HK-2 (cell line): ENCODE data around the gene DNAJC17.

ENCODE experiments used
- DNase-seq: peaks from one replicate; pipeline ENCODE4 v3.0.0-alpha.2; 2018; ENCODE audit not compliant: unreplicated experiment

DNAJC17 gene, protein sequence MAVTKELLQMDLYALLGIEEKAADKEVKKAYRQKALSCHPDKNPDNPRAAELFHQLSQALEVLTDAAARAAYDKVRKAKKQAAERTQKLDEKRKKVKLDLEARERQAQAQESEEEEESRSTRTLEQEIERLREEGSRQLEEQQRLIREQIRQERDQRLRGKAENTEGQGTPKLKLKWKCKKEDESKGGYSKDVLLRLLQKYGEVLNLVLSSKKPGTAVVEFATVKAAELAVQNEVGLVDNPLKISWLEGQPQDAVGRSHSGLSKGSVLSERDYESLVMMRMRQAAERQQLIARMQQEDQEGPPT

GRCh38 chr15:40807028-40807887 is at the start of gene DNAJC17, which contains the start of gene ZFYVE19:
TSS of gene DNAJC17 (minus strand) at chr15:40807473. CDS start at chr15:40807446, 27 bp downstream.
TSS of gene ZFYVE19 (plus strand) at chr15:40807089. CDS start at chr15:40807590, 501 bp downstream.
- peak; percentile 89 for DNase-seq

GRCh38 chr15:40856746-40857145 is 49.5 kb upstream of the DNAJC17 start:
- DNase-seq = no peak

GRCh38 chr15:40855706-40856234 is 48.5 kb upstream of the DNAJC17 start:
- DNase-seq = no peak

GRCh38 chr15:40854161-40854560 is 46.9 kb upstream of the DNAJC17 start:
- DNase-seq = no peak

DNA sequence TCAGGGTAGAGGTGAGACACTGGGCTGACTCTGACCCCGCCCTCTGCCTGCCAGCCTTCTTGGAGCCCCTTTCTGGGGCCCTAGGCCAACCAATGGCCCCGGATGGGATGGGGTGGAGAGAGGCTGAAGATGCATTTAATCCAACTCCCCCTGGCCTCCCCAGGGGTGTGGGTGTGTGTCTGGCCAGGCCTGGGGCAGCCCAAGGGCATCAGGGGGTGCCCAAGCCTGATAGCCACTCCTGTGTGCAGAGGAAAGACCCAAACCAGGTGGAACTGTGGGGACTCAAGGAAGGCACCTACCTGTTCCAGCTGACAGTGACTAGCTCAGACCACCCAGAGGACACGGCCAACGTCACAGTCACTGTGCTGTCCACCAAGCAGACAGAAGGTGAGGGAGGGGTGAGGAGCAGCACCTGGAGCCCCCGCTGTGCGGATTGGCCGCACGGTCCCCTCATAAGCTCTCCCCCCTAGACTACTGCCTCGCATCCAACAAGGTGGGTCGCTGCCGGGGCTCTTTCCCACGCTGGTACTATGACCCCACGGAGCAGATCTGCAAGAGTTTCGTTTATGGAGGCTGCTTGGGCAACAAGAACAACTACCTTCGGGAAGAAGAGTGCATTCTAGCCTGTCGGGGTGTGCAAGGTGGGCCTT is 46.1 kb upstream of the DNAJC17 start:
- DNase-seq = no peak

DNA sequence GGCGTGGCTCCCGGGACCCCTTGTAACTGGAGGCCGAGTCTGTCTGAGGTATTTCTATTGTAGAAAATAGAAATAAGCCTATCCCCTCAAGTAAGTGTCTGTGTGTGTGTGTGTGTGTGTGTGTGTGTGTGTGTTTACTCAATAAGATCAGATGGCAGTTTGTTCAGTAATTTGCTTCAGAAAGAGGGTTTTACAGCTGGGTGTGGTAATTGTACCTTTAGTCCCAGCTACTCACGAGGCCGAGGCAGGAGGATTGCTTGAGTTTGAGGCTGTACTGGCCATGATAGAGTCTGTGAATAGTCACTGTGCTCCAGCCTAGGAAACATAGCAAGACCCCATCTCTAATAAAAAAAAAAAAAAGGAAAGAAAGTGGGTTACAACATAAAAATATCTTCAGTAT is 45.3 kb upstream of the DNAJC17 start:
- DNase-seq = no peak

DNA sequence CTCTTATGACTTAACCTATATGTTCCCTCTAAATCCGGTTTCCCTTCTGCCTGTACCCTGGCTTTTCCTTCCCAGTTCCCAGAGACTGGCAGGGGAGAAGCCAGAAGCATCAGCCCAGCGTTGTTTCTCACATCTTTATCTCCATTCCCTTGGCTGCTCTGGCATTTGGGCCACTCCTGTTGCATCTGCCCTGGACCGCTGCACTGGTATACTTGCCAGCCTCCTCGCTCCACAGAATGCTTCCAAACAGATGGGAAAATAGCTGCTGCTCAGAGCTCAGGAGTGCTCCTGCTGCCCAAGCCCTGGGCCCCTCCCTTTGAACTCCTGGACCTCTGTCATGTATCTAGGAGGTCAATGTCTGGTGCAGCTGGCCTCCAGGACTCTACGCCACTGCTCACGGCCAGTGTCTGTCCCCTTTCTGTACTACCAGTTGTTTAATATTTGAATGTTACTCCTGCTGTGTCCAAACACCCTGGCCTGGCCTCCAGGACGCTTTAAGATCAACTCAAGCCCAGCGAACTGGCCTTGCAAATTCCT is 43.4 kb upstream of the DNAJC17 start:
- no peak for DNase-seq

DNA sequence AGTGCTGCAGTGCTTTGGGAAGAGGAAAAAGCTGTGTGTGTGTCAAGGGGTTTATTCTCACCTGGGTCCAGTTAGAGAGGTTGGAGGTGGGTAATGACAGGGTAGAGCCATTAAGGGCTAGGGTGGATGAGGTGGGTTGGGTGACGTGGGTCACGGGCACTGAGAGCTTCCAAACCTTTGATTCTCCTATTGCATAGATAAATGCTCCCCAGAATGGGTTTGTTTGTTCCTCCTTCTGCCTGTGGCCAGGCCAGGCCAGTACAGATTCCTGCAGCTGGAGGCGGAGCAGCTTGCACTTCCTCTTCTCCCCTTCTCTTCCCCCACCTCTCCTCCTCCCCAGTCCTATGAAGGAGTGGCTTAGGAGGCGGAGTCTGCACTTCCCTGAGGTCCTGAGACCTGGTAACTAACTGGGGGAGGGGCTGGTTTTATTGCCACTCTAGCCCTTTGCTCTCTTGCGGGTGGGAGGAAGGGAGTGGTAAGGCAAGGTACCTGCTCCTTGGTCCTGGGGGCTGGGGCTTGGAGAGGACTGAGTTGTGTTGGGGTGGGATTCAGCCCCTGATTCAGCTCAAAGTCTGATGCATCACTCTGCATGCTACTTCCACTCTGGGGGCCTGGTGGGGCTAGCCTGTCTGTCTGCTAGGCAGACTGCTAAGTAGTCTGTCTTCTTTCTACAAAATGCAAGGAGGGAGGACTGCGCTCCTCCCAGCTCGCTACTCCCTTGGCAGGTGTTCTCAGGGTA is 40.1 kb upstream of the DNAJC17 start:
- no peak for DNase-seq

- no peak for DNase-seq
Observed at GRCh38 chr15:40846841-40847222, 39.6 kb upstream of the DNAJC17 start.

DNA sequence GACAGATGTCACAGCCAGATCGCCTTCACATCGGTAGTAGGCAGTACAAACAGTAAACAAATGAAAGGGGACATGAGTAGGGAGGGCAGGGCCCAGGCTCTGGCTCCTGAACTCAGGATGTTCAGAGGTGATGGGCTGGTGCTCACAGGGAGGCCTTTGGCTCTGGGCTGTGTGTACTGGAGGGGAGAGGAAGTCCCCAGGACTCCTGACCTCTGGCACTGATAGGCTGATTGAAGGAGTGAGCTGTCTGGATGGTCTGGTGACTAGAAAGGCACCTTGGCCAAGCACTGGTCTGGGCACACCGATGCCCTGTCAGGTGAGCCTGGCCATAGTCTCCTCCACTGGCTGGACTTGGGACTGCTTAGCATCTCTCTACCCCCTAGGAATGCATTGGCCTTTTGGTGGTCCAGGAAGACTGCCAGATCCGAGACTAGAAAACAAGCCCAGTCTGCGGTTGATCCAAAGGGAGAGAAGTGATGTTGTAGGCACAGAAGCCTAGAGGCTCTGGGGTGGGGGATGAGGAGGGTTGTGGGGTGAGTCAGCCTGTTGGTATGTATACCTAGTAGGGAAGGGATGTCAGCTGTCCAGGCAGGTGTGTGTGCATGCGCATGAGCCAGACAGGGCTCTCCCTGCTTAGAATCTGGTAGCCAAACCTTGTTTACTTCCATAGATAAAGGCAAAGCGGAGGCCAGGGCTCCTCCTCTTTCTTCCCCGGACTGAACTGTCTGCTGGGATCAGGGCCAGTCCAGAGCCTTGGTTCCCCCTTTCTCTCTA is 38.4 kb upstream of the DNAJC17 start:
- DNase-seq = no peak

- DNase-seq = no peak
Observed at GRCh38 chr15:40845036-40845435, 37.8 kb upstream of the DNAJC17 start.

GRCh38 chr15:40844696-40845030 is 37.4 kb upstream of the DNAJC17 start:
- no peak for DNase-seq

DNA sequence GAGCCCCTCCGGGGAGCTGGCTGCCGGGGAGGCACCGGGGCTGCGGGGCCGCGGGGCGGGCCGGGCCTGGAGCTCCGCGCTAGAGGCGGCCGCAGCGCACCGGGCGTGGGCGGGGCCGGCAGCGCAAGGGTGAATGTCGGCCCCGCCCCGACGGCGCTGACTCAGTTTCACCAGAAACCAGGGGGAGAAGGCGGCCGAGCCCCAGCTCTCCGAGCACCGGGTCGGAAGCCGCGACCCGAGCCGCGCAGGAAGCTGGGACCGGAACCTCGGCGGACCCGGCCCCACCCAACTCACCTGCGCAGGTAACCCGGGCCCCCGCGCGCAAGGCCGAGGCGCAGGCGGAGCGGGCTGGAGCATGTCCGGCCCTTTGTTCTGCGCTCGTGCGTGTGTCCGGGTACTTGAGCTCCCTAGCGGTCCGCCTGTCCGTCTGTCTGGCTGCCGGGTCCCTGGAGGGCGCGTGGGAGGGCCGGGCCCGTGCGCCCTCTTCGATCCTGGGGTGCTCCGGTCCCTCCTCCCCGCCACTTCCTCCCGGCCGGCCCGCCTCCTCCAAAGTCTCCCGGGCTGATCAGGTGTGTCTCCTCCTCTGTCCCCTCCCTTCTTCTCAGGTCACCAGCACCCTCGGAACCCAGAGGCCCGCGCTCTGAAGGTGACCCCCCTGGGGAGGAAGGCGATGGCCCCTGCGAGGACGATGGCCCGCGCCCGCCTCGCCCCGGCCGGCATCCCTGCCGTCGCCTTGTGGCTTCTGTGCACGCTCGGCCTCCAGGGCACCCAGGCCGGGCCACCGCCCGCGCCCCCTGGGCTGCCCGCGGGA is 36.8 kb upstream of the DNAJC17 start, which contains the start of gene SPINT1:
Gene SPINT1, plus strand, starts transcription at position 164 of the 811 bp plus-strand sequence. Its CDS starts 507 bp downstream, at position 671.
- DNase-seq = no peak

GRCh38 chr15:40843261-40843884 is 36.1 kb upstream of the DNAJC17 start:
- DNase-seq = no peak

DNA sequence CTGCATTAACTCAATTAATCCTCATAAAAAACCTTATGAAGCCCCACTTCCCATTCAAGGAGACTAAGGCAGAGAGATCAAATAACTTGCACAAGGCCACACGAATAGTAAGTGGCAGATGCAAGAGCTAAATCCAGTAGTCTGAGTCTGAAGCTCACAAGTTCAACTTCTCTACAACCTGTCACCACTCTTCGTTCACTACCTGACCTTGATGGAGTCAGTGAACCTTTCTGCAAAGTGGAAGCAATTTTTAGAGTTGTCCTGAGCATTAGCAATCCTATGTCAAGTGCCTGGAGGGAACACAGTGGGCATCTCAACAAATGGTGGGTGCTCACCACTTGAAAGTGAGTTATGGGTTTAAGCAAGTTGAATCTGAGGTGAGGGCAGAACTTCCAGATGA is 34.5 kb upstream of the DNAJC17 start:
- no peak for DNase-seq

GRCh38 chr15:40838756-40839155 is 31.5 kb upstream of the DNAJC17 start:
- DNase-seq = no peak

DNA sequence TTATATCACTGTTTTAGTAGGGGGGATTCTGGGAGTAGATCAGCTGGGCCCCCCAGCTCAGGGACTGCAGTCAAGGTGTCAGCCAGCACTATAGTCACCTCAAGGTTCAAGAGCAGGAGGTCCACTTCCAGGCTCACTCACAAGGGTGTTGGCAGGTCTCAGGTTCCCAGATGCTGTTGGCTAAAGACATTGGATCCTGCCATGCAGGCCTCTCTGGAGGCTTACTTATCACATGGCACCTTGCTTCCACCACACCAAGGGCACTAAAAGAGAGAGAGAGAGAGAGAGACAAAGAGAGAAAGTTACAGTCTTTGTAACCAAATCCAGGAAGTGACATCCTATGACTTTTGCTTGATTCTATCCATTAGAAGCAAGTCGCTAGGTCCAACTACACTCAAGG is 28.7 kb upstream of the DNAJC17 start:
- no peak for DNase-seq

- no peak for DNase-seq
Observed at GRCh38 chr15:40832903-40833302, 25.6 kb upstream of the DNAJC17 start.

GRCh38 chr15:40831861-40832260 is 24.6 kb upstream of the DNAJC17 start:
- DNase-seq = no peak
